H9 (cell line): Measurements from ENCODE around the gene SEPTIN5. TPM values are rescaled to one million over a fixed set of nuclear protein-coding genes. Genes with fewer than 3 reads are reported as not detected.

Experiments
- DNase-seq: peaks from one replicate; pipeline ENCODE4 v3.0.0-alpha.2; 2017
- H2AFZ ChIP-seq: one replicate; pipeline ENCODE4 v1.6.1; 2013; ENCODE audit warnings: mild to moderate bottlenecking, low read length, control low read depth, moderate library complexity
- H2AK5ac ChIP-seq: 2 replicates; pipeline ENCODE4 v1.6.1; 2013; ENCODE audit warnings: low read length, control low read depth, mixed read lengths; ENCODE audit not compliant: insufficient read length
- H2BK120ac ChIP-seq: one replicate; pipeline ENCODE4 v1.6.1; 2013; ENCODE audit warnings: low read depth, mild to moderate bottlenecking, low read length, control low read depth, inconsistent platforms; ENCODE audit not compliant: poor library complexity, severe bottlenecking
- H2BK12ac ChIP-seq: 2 replicates; pipeline ENCODE4 v1.6.1; 2013; ENCODE audit warnings: low read length, control low read depth, mixed read lengths, low read depth; ENCODE audit not compliant: insufficient read length
- H2BK15ac ChIP-seq: 2 replicates; pipeline ENCODE4 v1.6.1; 2013; ENCODE audit warnings: low read depth, low read length, control low read depth
- H2BK20ac ChIP-seq: one replicate; pipeline ENCODE4 v1.6.1; 2013; ENCODE audit warnings: low read depth, mild to moderate bottlenecking, low read length, control low read depth, inconsistent platforms; ENCODE audit not compliant: poor library complexity, severe bottlenecking
- H2BK5ac ChIP-seq: 2 replicates; pipeline ENCODE4 v1.6.1; 2013; ENCODE audit warnings: low read length, control low read depth, mixed read lengths; ENCODE audit not compliant: insufficient read length
- H3K14ac ChIP-seq: 2 replicates; pipeline ENCODE4 v1.6.1; 2013; ENCODE audit warnings: low read length, control low read depth; ENCODE audit not compliant: insufficient read depth
- H3K18ac ChIP-seq: 2 replicates; pipeline ENCODE4 v1.6.1; 2013; ENCODE audit warnings: low read depth, mild to moderate bottlenecking, mixed read lengths, low read length, control low read depth; ENCODE audit not compliant: insufficient read length
- H3K23ac ChIP-seq: 2 replicates; pipeline ENCODE4 v1.6.1; 2013; ENCODE audit warnings: low read length, control low read depth, mixed read lengths, low read depth; ENCODE audit not compliant: insufficient read length
- H3K23me2 ChIP-seq: 2 replicates; pipeline ENCODE4 v1.6.1; 2013; ENCODE audit warnings: low read depth, mild to moderate bottlenecking, mixed read lengths, low read length, control low read depth; ENCODE audit not compliant: insufficient read length, poor library complexity, severe bottlenecking
- H3K27ac ChIP-seq: 2 replicates; pipeline ENCODE4 v1.5.1; 2013; ENCODE audit warnings: low read length, control low read depth, mixed read lengths, low read depth; ENCODE audit not compliant: insufficient read length
- H3K27me3 ChIP-seq: 2 replicates; pipeline ENCODE4 v1.6.1; 2013; ENCODE audit warnings: low read length, control low read depth, inconsistent platforms; ENCODE audit not compliant: insufficient read depth
- H3K4ac ChIP-seq: 2 replicates; pipeline ENCODE4 v1.6.1; 2013; ENCODE audit warnings: low read depth, mild to moderate bottlenecking, control low read depth, inconsistent platforms, low read length, moderate library complexity
- H3K4me1 ChIP-seq: 2 replicates; pipeline ENCODE4 v1.6.1; 2013; ENCODE audit warnings: low read length, control low read depth, inconsistent platforms; ENCODE audit not compliant: insufficient read depth
- H3K4me2 ChIP-seq: 2 replicates; pipeline ENCODE4 v1.6.1; 2013; ENCODE audit warnings: low read length, control low read depth, mixed read lengths; ENCODE audit not compliant: insufficient read length, insufficient read depth
- H3K56ac ChIP-seq: 2 replicates; pipeline ENCODE4 v1.6.1; 2013; ENCODE audit warnings: low read depth, mild to moderate bottlenecking, mixed read lengths, low read length, control low read depth; ENCODE audit not compliant: insufficient read length
- H3K79me1 ChIP-seq: 2 replicates; pipeline ENCODE4 v1.6.1; 2013; ENCODE audit warnings: low read depth, mild to moderate bottlenecking, moderate library complexity, low read length, control low read depth, inconsistent platforms; ENCODE audit not compliant: insufficient read depth, poor library complexity, severe bottlenecking
- H3K79me2 ChIP-seq: 2 replicates; pipeline ENCODE4 v1.6.1; 2013; ENCODE audit warnings: low read length, control low read depth, inconsistent platforms; ENCODE audit not compliant: insufficient read depth
- H3K9ac ChIP-seq: 2 replicates; pipeline ENCODE4 v1.6.1; 2013; ENCODE audit warnings: low read length, control low read depth, mixed read lengths; ENCODE audit not compliant: insufficient read length; ENCODE audit errors: extremely low read depth
- H3K9me3 ChIP-seq: one replicate; pipeline ENCODE4 v1.6.1; 2013; ENCODE audit warnings: low read depth, low read length, inconsistent platforms; ENCODE audit not compliant: control insufficient read depth
- H3T11ph ChIP-seq: one replicate; pipeline ENCODE4 v1.6.1; 2013; ENCODE audit warnings: mild to moderate bottlenecking, low read length, control low read depth, inconsistent platforms
- H4K20me1 ChIP-seq: one replicate; pipeline ENCODE4 v1.6.1; 2013; ENCODE audit not compliant: control insufficient read depth, insufficient read length, insufficient read depth
- H4K5ac ChIP-seq: 2 replicates; pipeline ENCODE4 v1.6.1; 2013; ENCODE audit warnings: low read depth, mild to moderate bottlenecking, mixed read lengths, low read length, control low read depth; ENCODE audit not compliant: insufficient read length
- H4K8ac ChIP-seq: replicated peaks from 2 replicates; pipeline ENCODE4 v1.6.1; 2013; ENCODE audit warnings: low read length, control low read depth, mixed read lengths, low read depth; ENCODE audit not compliant: insufficient read length
- H4K91ac ChIP-seq: 2 replicates; pipeline ENCODE4 v1.6.1; 2013; ENCODE audit warnings: low read depth, mild to moderate bottlenecking, moderate library complexity, mixed read lengths, low read length, control low read depth; ENCODE audit not compliant: insufficient read length
- H3K27ac Mint-ChIP-seq, 3 experiments: 2 replicates in 2 of 3; 3 replicates in 1 of 3; pipeline ENCODE4 v1.8.0; 2020 to 2021; ENCODE audit warnings: mixed read lengths in 3 of 3, mild to moderate bottlenecking in 1 of 3, moderate library complexity in 1 of 3
- H3K27me3 Mint-ChIP-seq: 2 replicates; pipeline ENCODE4 v1.8.0; 2021; ENCODE audit warnings: low read depth, mild to moderate bottlenecking, moderate library complexity, mixed read lengths
- H3K36me3 Mint-ChIP-seq, 3 experiments: 2 replicates in 2 of 3; 3 replicates in 1 of 3; pipeline ENCODE4 v1.8.0; 2020 to 2021; ENCODE audit warnings: low read depth in 3 of 3, mixed read lengths in 3 of 3; ENCODE audit not compliant: insufficient read depth in 1 of 3
- H3K4me1 Mint-ChIP-seq, 2 experiments: 2 replicates each; pipeline ENCODE4 v1.8.0; 2020; ENCODE audit warnings: mixed read lengths in 2 of 2
- H3K4me3 Mint-ChIP-seq, 2 experiments: 2 replicates in 1 of 2; 3 replicates in 1 of 2; pipeline ENCODE4 v1.8.0; 2020 to 2021; ENCODE audit warnings: mild to moderate bottlenecking in 2 of 2, mixed read lengths in 2 of 2, moderate library complexity in 1 of 2
- H3K9me3 Mint-ChIP-seq, 2 experiments: 2 replicates in 1 of 2; 3 replicates in 1 of 2; pipeline ENCODE4 v1.8.0; 2020; ENCODE audit warnings: mild to moderate bottlenecking in 2 of 2, mixed read lengths in 2 of 2, moderate library complexity in 1 of 2
- WGBS: extraction: QIAGEN DNeasy Blood & Tissue Kit; methylation state at CpG from one replicate; pipeline ENCODE4 v1.1.7; 2013; ENCODE audit warnings: missing lambda C conversion rate, low lambda C conversion rate, mixed read lengths; ENCODE audit not compliant: insufficient read length; ENCODE audit errors: extremely low coverage; 5-methylcytosine and 5-hydroxymethylcytosine counted together
- total RNA-seq: library from RNA; stranded (reverse); gene quantifications from 2 replicates; pipeline ENCODE4 v1.2.1, GENCODE V29; 2021
- TF ChIP-seq, protein P1 (sequence below): fragments of 200-600 bp; sonication (generic); conservative IDR thresholded peaks from 3 replicates; pipeline ENCODE4 v1.8.0; 2021; ENCODE audit warnings: antibody characterized with exemption, mild to moderate bottlenecking

SEPTIN5 gene
- total RNA-seq, 1 experiment from 2014 or later = 17.8 TPM

DNA sequence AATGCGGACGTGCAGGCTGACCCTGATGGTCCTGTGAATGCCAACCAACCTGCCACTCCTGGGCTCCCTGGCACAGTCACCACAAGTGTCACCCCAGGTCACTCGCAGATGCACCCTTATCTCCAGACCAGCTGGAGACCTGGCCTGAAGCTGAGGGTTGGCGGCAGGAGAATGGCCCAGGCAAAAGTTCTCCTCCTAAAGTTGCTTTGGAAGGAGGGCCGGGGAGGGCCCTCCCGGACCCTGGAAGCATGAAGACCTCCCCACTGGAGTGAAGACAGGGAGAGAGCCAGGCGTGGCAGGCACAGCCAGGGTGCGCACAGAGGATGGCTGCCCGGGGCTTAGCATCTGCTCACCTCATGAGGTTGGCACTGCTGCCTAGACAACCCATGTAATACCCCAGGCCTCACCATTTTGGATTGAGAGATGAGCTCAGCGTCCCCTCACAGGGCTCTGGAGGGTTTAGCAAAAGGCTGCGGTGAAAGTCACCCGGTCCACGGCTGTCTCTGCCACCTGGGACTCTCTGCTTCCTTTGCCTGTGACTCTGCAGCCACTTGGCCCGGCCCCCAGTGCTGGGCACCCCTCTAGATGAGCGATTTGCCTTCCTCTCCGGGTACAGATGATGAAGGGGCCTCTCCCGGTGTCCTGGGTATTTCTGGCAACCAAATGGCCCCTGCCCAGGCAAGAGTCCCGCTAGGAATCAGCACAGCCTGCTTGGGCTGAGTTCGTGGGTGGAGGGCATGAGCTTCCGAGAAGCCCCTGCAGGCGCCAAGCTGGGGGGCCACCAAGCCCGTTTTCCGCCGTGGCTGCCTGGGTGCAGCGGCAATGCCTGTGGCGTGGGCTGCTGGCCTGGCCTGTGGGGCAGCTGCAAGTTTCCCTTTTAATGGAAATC, 48.3 kb upstream of the SEPTIN5 start:
- WGBS = no CpG with 5 or more reads among the region's 26 CpGs
- H3K4ac ChIP-seq = no peak overlapping the region
- H2BK12ac ChIP-seq = no peak overlapping the region
- no peaks in the 10 kb centered on the region for H3K27me3 ChIP-seq
- no peak overlapping the region for H3K14ac ChIP-seq
- no peak overlapping the region for H2AK5ac ChIP-seq
- H2BK15ac ChIP-seq = no peak overlapping the region
- no peak overlapping the region for H3K56ac ChIP-seq
- H2BK5ac ChIP-seq = no peak overlapping the region
- H4K5ac ChIP-seq = no peak overlapping the region
- no peak overlapping the region for H3K23ac ChIP-seq
- no peaks in the 10 kb centered on the region for H3K79me2 ChIP-seq
- no peak overlapping the region for H2BK20ac ChIP-seq
- H3K4me1 Mint-ChIP-seq = peaks cover 20 to 37% of the 10 kb centered on the region in 2 experiments
- no peak overlapping the region for H4K8ac ChIP-seq
- no peaks in the 10 kb centered on the region for H3K9me3 Mint-ChIP-seq
- H2BK120ac ChIP-seq = no peak overlapping the region
- no peaks in the 10 kb centered on the region for H3K23me2 ChIP-seq
- H4K91ac ChIP-seq = no peak overlapping the region
- peaks cover 11% of the 10 kb centered on the region for H3K27me3 Mint-ChIP-seq
- H3K4me1 ChIP-seq = no peaks in the 10 kb centered on the region; the same call in 1 of the 2 replicates
- no peak overlapping the region for H3K9ac ChIP-seq
- H3T11ph ChIP-seq = no peak overlapping the region
- no peaks in the 10 kb centered on the region for H3K79me1 ChIP-seq
- H3K27ac ChIP-seq = no peak overlapping the region
- H3K18ac ChIP-seq = no peak overlapping the region
- no peak overlapping the region; a peak in 1 of 7 replicates for H3K27ac Mint-ChIP-seq
- peaks cover 0 to 1% (median 0%) of the 10 kb centered on the region in 3 experiments; a peak in 1 of 7 replicates for H3K36me3 Mint-ChIP-seq
- no peak overlapping the region for H3K4me2 ChIP-seq
- no peaks in the 10 kb centered on the region for H4K20me1 ChIP-seq
- DNase-seq = no peak
- TF ChIP-seq, protein P1, sequence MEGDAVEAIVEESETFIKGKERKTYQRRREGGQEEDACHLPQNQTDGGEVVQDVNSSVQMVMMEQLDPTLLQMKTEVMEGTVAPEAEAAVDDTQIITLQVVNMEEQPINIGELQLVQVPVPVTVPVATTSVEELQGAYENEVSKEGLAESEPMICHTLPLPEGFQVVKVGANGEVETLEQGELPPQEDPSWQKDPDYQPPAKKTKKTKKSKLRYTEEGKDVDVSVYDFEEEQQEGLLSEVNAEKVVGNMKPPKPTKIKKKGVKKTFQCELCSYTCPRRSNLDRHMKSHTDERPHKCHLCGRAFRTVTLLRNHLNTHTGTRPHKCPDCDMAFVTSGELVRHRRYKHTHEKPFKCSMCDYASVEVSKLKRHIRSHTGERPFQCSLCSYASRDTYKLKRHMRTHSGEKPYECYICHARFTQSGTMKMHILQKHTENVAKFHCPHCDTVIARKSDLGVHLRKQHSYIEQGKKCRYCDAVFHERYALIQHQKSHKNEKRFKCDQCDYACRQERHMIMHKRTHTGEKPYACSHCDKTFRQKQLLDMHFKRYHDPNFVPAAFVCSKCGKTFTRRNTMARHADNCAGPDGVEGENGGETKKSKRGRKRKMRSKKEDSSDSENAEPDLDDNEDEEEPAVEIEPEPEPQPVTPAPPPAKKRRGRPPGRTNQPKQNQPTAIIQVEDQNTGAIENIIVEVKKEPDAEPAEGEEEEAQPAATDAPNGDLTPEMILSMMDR = no peak
- no peaks in the 10 kb centered on the region for H3K9me3 ChIP-seq
- H3K4me3 Mint-ChIP-seq = no peak overlapping the region
- no peak overlapping the region for H2AFZ ChIP-seq
